GM12878 (cell line): Measurements from ENCODE around the gene VPS13C. TPM values are rescaled to one million over a fixed set of nuclear protein-coding genes. Genes with fewer than 3 reads are reported as not detected.

ENCODE experiments used
- ATAC-seq: fragments of 200-7000 bp; cut with Tn5 transposase; 3 replicates; pipeline ENCODE4 v1.9.1; 2020; ENCODE audit warnings: mild to moderate bottlenecking, moderate library complexity
- BruUV-seq: library from RNA; stranded (reverse); fragments of 400-500 nt; replicated peaks from 2 replicates; lab custom pipeline; 2021; lab: Mats Ljungman, UMichigan
- CTCF ChIA-PET: fragments of 300-600 bp; sonication (Branson Sonifier 250); formaldehyde crosslinking; extraction: SDS; loops from one replicate; lab custom pipeline; 2021; ENCODE audit warnings: inconsistent platforms; lab: Yijun Ruan, JAX
- POLR2A ChIA-PET: fragments of 350-600 bp; formaldehyde crosslinking; extraction: SDS; loops from one replicate; lab custom pipeline; 2021; ENCODE audit warnings: inconsistent platforms; lab: Charles Lee
- RAD21 ChIA-PET: fragments of 300-600 bp; sonication (Branson Sonifier 250); formaldehyde crosslinking; loops from one replicate; lab custom pipeline; 2023; ENCODE audit warnings: antibody characterized with exemption; ENCODE audit not compliant: unreplicated experiment; lab: Charles Lee
- SMC1A ChIA-PET: fragments of 300-600 bp; sonication (Branson Sonifier 250); formaldehyde crosslinking; loops from one replicate; lab custom pipeline; 2023; ENCODE audit not compliant: unreplicated experiment, uncharacterized antibody; lab: Charles Lee
- DNase-seq: peaks from one replicate; pipeline ENCODE4 v3.0.0-alpha.2; 2011; ENCODE audit warnings: low read depth, low spot score
- FAIRE-seq: peaks from 3 replicates; lab custom pipeline; 2011; peaks lifted over from hg19 to GRCh38; lab: Jason Lieb, UNC
- H2AFZ ChIP-seq: 2 replicates; pipeline ENCODE4 v1.6.0; 2011; ENCODE audit warnings: low read depth, low read length, control low read depth; ENCODE audit not compliant: control insufficient read depth
- H3K27ac ChIP-seq: 2 replicates; pipeline ENCODE4 v1.5.1; 2011; ENCODE audit warnings: control low read depth; ENCODE audit not compliant: control insufficient read depth, insufficient read depth
- H3K27me3 ChIP-seq, 2 experiments: replicated peaks in 1 of 2; 2 replicates each; pipeline versions ENCODE4 v1.6.0 to v1.6.1; 2011; ENCODE audit warnings: low read length in 1 of 2; ENCODE audit not compliant: control insufficient read depth in 2 of 2, insufficient read depth in 2 of 2
- H3K36me3 ChIP-seq, 2 experiments: 2 replicates each; pipeline ENCODE4 v1.5.1; 2011; ENCODE audit warnings: low read length in 1 of 2; ENCODE audit not compliant: control insufficient read depth in 2 of 2, insufficient read depth in 2 of 2
- H3K4me1 ChIP-seq: 2 replicates; pipeline ENCODE4 v1.6.1; 2011; ENCODE audit warnings: mild to moderate bottlenecking, low read length, moderate library complexity, mixed read lengths; ENCODE audit not compliant: control insufficient read depth, insufficient read depth
- H3K4me2 ChIP-seq: 2 replicates; pipeline ENCODE4 v1.6.0; 2011; ENCODE audit warnings: control low read depth; ENCODE audit not compliant: control insufficient read depth, insufficient read depth
- H3K4me3 ChIP-seq: fragments of 200-600 bp; sonication (generic); 2 replicates; pipeline ENCODE4 v1.5.1; 2016
- H3K79me2 ChIP-seq: 2 replicates; pipeline ENCODE4 v1.6.0; 2011; ENCODE audit warnings: low read length; ENCODE audit not compliant: control insufficient read depth, insufficient read depth
- H3K9ac ChIP-seq: 2 replicates; pipeline ENCODE4 v1.8.0; 2011; ENCODE audit warnings: low read length, control low read depth, mixed read lengths; ENCODE audit not compliant: control insufficient read depth, insufficient read depth
- H3K9me3 ChIP-seq: replicated peaks from 3 replicates; pipeline ENCODE4 v1.5.1; 2011; ENCODE audit warnings: mild to moderate bottlenecking, low read length; ENCODE audit not compliant: control insufficient read depth, insufficient read depth
- H4K20me1 ChIP-seq: 2 replicates; pipeline ENCODE4 v1.6.0; 2011; ENCODE audit not compliant: control insufficient read depth, insufficient read depth
- CEBPB ChIP-seq, 2 experiments: fragments of 150-350 bp in 1 of 2; IDR thresholded peaks; 2 replicates each; pipeline ENCODE4 v1.6.1; 2012 to 2014; ENCODE audit warnings: low read depth in 2 of 2, low read length in 2 of 2, borderline replicate concordance in 1 of 2, inconsistent platforms in 1 of 2
- CHD4 ChIP-seq: fragments of 200-600 bp; sonication (generic); IDR thresholded peaks from 2 replicates; pipeline ENCODE4 v1.6.1; 2016; ENCODE audit warnings: mild to moderate bottlenecking
- HCFC1 ChIP-seq: fragments of 150-350 bp; IDR thresholded peaks from 2 replicates; pipeline ENCODE4 v1.6.1; 2014; ENCODE audit warnings: low read length
- JUNB ChIP-seq: IDR thresholded peaks from 2 replicates; pipeline ENCODE4 v1.6.1; 2016; ENCODE audit warnings: antibody characterized with exemption, mild to moderate bottlenecking
- NFIC ChIP-seq: IDR thresholded peaks from 2 replicates; pipeline ENCODE4 v1.6.1; 2012; ENCODE audit warnings: low read depth, mild to moderate bottlenecking, inconsistent platforms, low read length, moderate library complexity
- NFXL1 ChIP-seq: fragments of 450-650 bp; IDR thresholded peaks from 2 replicates; pipeline ENCODE4 v1.6.1; 2017; ENCODE audit warnings: antibody characterized with exemption, mild to moderate bottlenecking, borderline replicate concordance
- SMAD5 ChIP-seq: IDR thresholded peaks from 2 replicates; pipeline ENCODE4 v1.6.1; 2016; ENCODE audit warnings: antibody characterized with exemption, low read depth
- TAF1 ChIP-seq: IDR thresholded peaks from 2 replicates; pipeline ENCODE4 v1.6.1; 2011; ENCODE audit warnings: mild to moderate bottlenecking, low read depth, low read length, borderline replicate concordance
- TARDBP ChIP-seq: IDR thresholded peaks from 2 replicates; pipeline ENCODE4 v1.6.1; 2016; ENCODE audit warnings: borderline replicate concordance
- ZBED1 ChIP-seq: IDR thresholded peaks from 2 replicates; pipeline ENCODE4 v1.6.1; 2016; ENCODE audit warnings: borderline replicate concordance
- WGBS: methylation state at CpG from one replicate; pipeline ENCODE4 v1.1.6; 2016; ENCODE audit warnings: low lambda C conversion rate; ENCODE audit not compliant: insufficient replicate concordance, insufficient coverage; ENCODE audit errors: missing lambda C conversion rate; 5-methylcytosine and 5-hydroxymethylcytosine counted together
- in situ Hi-C: fragments of 300-500 bp; cut with MboI; formaldehyde crosslinking; loops from 9 replicates; pipeline ENCODE4 v1.14.3; 2018; ENCODE audit warnings: mixed read lengths
- intact Hi-C: fragments of 100-400 bp; cut with micrococcal nuclease; formaldehyde crosslinking; loops from one replicate; pipeline ENCODE4 v1.14.2; 2022; ENCODE audit not compliant: unreplicated experiment
- polyA plus RNA-seq, 11 experiments: library from polyadenylated mRNA; depleted of rRNA in 4 of 11; unstranded in 6 of 11; stranded (reverse) in 5 of 11; fragments of >200 nt; fragmentation: Nextera tagmentation in 4 of 11; fragmentation: Illumina TruSeq in 1 of 11; extraction: Ambion mirVana in 4 of 11; extraction: Trizol in 1 of 11; gene quantifications; 1 replicate in 1 of 11; 2 replicates in 10 of 11; pipeline versions ENCODE4 v1.2.1 to v1.2.3, GENCODE V29; 2011 to 2016; ENCODE audit warnings: inconsistent platforms in 2 of 11, missing spikeins in 2 of 11, low read depth in 1 of 11
- total RNA-seq, 4 experiments: library from RNA; depleted of rRNA in 3 of 4; stranded (reverse); fragments of >200 nt in 3 of 4; fragmentation: Illumina TruSeq in 1 of 4; extraction: Trizol in 1 of 4; gene quantifications; 2 replicates each; pipeline versions ENCODE4 v1.2.1 to v1.2.3, GENCODE V29; 2013 to 2021
- TF ChIP-seq, protein P1 (sequence below): fragments of 450-650 bp; IDR thresholded peaks from 2 replicates; pipeline ENCODE4 v1.6.1; 2018; ENCODE audit warnings: borderline replicate concordance, mild to moderate bottlenecking; ENCODE audit not compliant: partially characterized antibody
- TF ChIP-seq, protein P2 (sequence below): fragments of 450-650 bp; IDR thresholded peaks from 2 replicates; pipeline ENCODE4 v1.6.1; 2016; ENCODE audit warnings: mild to moderate bottlenecking, moderate library complexity, borderline replicate concordance
- TF ChIP-seq, protein P3 (sequence below), 3 experiments: IDR thresholded peaks in 2 of 3; conservative IDR thresholded peaks in 1 of 3; 2 replicates each; pipeline ENCODE4 v1.5.1; 2011; ENCODE audit warnings: low read depth in 3 of 3, low read length in 3 of 3, mild to moderate bottlenecking in 3 of 3, control low read depth in 2 of 3, moderate library complexity in 2 of 3, inconsistent platforms in 1 of 3, mixed read lengths in 1 of 3; ENCODE audit not compliant: control insufficient read depth in 2 of 3, insufficient read depth in 1 of 3; ENCODE audit errors: extremely low read depth in 1 of 3

VPS13C gene
- total and polyA plus RNA-seq, 10 of the 15 experiments (the other 5 are each of a cell fraction or from before 2014, with no cell fraction given) = 9.3 to 53.1 (median 31.8) TPM

DNA sequence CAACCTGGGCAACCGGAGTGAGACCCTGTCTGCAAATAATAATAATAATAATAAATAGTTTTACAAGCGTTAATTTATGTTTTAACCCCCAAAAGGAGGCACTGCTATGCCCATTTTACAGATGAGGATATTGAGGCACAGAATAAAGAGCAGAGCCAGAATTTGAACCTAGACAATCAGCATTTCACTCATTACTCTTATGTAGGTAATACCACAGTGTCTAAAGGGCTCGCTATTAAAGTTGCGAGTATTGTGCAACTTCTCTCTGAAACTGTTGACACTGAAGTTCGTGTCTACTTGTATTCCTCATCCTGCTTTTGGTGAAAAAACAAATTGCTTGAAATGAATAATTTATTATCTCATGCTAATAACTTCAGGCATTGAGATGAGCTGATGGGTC, 9.3 kb upstream of the VPS13C start (continued):
- TF ChIP-seq, protein P1, sequence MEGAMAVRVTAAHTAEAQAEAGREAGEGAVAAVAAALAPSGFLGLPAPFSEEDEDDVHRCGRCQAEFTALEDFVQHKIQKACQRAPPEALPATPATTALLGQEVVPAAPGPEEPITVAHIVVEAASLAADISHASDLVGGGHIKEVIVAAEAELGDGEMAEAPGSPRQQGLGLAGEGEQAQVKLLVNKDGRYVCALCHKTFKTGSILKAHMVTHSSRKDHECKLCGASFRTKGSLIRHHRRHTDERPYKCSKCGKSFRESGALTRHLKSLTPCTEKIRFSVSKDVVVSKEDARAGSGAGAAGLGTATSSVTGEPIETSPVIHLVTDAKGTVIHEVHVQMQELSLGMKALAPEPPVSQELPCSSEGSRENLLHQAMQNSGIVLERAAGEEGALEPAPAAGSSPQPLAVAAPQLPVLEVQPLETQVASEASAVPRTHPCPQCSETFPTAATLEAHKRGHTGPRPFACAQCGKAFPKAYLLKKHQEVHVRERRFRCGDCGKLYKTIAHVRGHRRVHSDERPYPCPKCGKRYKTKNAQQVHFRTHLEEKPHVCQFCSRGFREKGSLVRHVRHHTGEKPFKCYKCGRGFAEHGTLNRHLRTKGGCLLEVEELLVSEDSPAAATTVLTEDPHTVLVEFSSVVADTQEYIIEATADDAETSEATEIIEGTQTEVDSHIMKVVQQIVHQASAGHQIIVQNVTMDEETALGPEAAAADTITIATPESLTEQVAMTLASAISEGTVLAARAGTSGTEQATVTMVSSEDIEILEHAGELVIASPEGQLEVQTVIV = no peak
- TF ChIP-seq JUNB = no peak
- no peak for TF ChIP-seq CEBPB (IDR thresholded peaks at IDR 0.05; ENCODE audit: borderline replicate concordance in 1 of 2, low read depth in 2 of 2, low read length in 2 of 2)
- TF ChIP-seq TAF1 = no peak
- TF ChIP-seq NFXL1 = no peak
- TF ChIP-seq TARDBP = no peak
- no peak for TF ChIP-seq NFIC

DNA sequence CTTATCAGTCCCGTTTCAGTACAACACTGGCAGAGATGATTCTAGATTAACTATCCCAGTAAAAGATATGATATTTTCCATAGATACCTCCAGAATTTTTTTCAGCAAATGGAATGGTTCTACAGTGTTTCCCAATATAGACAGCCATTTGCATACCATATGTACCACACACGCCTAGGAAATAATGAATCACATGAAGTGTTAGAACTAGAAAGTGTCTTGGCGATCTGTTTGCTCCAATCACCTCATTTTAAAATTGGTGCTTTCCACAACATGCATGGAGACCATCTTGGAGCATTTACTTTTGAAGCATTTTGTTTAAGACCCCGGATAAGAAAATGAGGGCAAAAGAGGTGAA, 8.5 kb upstream of the VPS13C start:
- in situ Hi-C loops (no loop called here), intact Hi-C loops (no loop called here)
- WGBS = 24% methylated on average over 4 of the region's 4 CpGs
- Histone ChIP-seq H4K20me1 (no peaks in the 10 kb centered on the region), H3K9me3 (no peaks in the 10 kb centered on the region), H3K4me2 (peak overlapping the region; percentile 53), H3K36me3 (no peaks in the 10 kb centered on the region), H3K9ac (no peak overlapping the region), H3K27ac (no peak overlapping the region), H2AFZ (no peak overlapping the region), H3K27me3 (peaks cover 8 to 17% of the 10 kb centered on the region in 2 experiments), H3K79me2 (no peaks in the 10 kb centered on the region), H3K4me3 (peak overlapping the region; percentile 41), H3K4me1 (peaks cover 8% of the 10 kb centered on the region)
- ChIA-PET POLR2A (no interaction called here), SMC1A (interaction anchor here (0.7 to 1.3 kb wide), 3 partner anchors 93 to 237 kb away, joined by 3 to 4 read pairs (median 3); no protein-coding TSS in a partner anchor), RAD21 (no interaction called here), CTCF (interaction anchor here (1.3 to 3.0 kb wide), 3 partner anchors 8 to 86 kb away, joined by 3 to 8 read pairs (median 4); partner anchors contain the start of gene VPS13C)
- BruUV-seq = no TSS peak
- no peak for ATAC-seq
- no peak for DNase-seq
- no peak for FAIRE-seq
- TF ChIP-seq CHD4 (no peak), SMAD5 (no peak), HCFC1 (no peak), ZBED1 (no peak)
- TF ChIP-seq, protein P2, sequence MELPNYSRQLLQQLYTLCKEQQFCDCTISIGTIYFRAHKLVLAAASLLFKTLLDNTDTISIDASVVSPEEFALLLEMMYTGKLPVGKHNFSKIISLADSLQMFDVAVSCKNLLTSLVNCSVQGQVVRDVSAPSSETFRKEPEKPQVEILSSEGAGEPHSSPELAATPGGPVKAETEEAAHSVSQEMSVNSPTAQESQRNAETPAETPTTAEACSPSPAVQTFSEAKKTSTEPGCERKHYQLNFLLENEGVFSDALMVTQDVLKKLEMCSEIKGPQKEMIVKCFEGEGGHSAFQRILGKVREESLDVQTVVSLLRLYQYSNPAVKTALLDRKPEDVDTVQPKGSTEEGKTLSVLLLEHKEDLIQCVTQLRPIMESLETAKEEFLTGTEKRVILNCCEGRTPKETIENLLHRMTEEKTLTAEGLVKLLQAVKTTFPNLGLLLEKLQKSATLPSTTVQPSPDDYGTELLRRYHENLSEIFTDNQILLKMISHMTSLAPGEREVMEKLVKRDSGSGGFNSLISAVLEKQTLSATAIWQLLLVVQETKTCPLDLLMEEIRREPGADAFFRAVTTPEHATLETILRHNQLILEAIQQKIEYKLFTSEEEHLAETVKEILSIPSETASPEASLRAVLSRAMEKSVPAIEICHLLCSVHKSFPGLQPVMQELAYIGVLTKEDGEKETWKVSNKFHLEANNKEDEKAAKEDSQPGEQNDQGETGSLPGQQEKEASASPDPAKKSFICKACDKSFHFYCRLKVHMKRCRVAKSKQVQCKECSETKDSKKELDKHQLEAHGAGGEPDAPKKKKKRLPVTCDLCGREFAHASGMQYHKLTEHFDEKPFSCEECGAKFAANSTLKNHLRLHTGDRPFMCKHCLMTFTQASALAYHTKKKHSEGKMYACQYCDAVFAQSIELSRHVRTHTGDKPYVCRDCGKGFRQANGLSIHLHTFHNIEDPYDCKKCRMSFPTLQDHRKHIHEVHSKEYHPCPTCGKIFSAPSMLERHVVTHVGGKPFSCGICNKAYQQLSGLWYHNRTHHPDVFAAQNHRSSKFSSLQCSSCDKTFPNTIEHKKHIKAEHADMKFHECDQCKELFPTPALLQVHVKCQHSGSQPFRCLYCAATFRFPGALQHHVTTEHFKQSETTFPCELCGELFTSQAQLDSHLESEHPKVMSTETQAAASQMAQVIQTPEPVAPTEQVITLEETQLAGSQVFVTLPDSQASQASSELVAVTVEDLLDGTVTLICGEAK = no peak
- TF ChIP-seq, protein P3, sequence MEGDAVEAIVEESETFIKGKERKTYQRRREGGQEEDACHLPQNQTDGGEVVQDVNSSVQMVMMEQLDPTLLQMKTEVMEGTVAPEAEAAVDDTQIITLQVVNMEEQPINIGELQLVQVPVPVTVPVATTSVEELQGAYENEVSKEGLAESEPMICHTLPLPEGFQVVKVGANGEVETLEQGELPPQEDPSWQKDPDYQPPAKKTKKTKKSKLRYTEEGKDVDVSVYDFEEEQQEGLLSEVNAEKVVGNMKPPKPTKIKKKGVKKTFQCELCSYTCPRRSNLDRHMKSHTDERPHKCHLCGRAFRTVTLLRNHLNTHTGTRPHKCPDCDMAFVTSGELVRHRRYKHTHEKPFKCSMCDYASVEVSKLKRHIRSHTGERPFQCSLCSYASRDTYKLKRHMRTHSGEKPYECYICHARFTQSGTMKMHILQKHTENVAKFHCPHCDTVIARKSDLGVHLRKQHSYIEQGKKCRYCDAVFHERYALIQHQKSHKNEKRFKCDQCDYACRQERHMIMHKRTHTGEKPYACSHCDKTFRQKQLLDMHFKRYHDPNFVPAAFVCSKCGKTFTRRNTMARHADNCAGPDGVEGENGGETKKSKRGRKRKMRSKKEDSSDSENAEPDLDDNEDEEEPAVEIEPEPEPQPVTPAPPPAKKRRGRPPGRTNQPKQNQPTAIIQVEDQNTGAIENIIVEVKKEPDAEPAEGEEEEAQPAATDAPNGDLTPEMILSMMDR (IDR thresholded peaks at IDR 0.05 in 2 of 3, conservative IDR thresholded peaks at IDR 0.05 in 1 of 3; ENCODE audit: control insufficient read depth in 2 of 3, extremely low read depth in 1 of 3, insufficient read depth in 1 of 3, low read depth in 3 of 3, low read length in 3 of 3) = no peak
